CD4-positive, alpha-beta T cell treated with Interleukin-12 subunit alpha and Interleukin-12 subunit beta, for 1 hour (primary cell): ENCODE measurements around the gene ZBTB7C.

Source experiments
- DNase-seq: peaks from one replicate; pipeline ENCODE4 v3.0.0-alpha.2; 2020

The ZBTB7C gene

DNA sequence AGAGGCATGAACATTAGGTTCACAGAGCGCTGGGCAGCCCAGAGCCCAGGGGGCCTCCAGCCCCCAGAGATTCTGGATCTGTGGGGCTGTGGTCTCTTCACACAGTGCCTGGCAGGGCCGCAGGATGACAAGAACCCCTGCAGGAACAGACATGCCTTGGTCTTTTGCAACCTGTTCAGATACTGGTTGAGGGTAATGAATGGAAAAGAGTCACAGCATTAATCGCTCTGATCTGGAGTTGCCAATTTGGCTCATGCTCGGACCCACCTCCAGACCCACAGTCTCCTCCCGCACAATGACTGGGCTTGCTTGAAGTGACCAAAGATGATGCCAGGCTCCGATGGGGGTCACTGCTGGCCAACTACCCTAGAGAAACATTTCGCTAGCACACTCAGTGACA is 249.4 kb downstream of the ZBTB7C start:
- no peak for DNase-seq

DNA sequence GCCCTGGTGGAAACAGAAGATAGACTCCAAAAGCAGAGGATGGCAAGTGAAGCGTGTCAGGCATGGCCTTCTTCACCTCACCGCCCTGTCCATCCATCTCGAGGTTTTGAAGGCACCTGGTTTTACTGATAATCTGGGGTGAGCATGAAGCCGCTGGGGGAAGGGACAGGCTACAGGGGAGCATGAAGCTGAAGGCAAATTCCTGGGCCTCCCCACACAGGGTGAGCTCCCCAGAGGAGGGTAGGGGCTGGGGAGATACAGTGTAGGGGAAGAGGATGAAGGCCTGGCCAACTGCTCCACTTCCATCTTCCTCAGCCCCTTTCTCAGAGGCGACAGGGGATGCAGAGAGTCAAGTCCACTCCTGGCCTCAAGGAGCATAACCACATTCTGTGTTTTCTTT is 250.5 kb downstream of the ZBTB7C start:
- no peak for DNase-seq

DNA sequence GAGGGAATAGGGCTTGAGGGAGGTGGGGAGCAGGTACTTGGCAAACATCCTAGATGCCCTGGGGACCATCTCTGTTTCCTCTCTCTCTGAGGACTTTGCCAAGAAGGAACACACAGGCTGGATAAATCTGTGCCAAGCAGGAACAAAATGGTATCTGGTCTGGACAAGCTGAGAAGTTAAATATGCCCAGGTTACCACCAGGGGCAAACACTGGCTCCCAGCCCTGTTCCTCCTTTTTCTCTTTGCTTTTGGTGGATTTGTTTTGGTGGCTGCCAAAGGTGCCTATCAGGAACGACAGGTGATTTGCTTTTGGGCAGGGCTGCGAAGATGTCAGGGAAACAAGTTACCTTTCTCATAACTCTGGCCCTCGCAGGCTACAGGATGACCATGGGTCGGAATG is 251.2 kb downstream of the ZBTB7C start:
- DNase-seq: no peak

DNA sequence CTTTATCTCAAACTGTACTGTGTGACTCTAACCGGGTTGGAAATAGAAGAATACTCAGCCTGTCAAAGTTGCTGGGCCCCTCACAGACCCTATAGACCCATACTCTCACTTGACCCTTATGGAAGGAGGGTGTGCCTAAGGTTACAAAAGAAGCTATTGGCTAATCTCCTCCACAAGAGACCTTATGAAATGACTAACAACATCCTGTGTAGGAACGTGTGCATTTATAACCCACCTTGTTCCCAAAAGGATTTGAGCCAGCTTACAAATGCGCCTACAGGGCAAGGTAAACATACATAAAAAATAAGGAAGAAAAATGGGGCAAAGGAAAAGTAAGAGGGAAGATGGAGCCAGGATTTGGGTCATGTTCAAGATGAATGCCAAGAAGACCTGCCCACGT is 253.3 kb downstream of the ZBTB7C start:
- DNase-seq: no peak

DNA sequence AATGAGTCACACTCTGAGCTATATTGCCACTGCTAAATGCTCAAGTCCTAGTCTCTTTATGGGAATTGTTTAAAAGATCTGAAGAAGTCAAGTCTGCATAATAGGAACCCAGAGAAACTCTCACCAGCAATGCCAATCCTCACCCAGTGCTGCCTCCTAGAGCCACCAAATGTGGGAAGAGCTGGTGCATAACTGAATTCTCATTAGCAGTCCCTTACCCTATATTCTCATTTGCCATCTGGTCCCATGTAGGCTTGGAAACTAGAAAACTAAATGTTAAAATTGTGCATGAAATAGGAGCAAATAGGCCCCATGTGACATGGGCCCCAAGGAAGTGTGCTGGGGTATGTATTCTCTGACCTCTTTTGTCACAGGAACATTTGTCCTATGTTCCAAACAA is 254.4 kb downstream of the ZBTB7C start:
- no peak for DNase-seq

DNA sequence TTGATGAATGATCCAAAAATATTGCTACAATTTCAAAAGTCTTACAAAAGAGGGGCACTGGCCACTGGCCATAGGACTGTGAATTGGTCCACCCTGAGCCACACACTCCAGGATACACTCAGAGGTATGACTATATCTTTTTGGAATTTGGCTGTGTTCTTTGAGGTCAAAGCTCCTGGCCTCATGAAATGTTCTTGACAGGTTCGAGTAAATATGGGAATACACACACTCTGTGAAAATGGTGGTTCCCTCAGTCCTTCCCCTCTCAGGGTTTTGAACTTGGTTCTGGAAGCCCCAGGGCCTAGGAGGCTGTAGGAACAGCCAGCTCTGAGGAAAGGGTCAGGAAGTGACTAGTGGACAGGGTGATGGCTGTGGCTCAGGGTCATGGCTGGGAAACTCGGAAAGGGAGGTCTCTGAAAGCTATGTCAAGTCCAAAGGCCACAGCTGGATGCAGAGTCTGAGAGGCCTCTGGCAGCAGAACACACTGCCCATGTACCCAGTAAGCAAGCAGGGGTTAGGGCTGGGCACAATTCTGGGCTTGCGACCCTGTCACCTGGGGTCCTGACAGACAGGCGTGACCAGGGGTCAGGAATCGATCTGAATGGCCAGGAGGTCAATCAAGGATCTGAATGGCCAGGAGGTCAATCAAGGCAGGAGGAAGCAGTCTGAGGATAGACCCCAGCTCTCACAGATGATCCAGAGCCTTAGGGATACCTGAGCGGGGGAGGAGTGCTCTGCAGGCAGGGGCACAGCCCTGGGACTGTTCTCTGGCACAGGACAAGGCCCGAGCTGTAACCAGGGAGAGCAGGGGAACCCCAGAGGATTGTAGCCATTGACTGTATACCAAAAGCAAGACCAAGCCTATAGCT is 255.3 kb downstream of the ZBTB7C start:
- DNase-seq: no peak

DNA sequence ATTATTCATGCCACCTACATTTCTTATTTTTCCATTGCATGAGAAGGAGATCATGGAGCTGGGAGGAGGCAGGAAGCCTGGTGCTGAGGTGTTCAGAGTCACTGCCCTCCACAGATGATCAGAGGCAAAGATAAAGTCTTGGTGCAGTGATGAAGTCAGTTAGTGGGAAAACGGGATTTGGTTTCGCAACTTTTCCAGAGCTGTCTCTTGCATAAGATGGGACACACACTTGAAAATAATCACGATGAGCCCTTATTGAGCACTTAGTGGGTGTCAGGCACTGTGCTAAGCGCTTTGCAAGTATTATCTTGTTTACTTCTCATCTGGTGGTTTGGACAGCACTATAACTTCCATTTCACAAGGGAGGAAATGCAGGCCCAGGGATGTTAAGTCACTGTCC is 256.6 kb downstream of the ZBTB7C start:
- no peak for DNase-seq

DNA sequence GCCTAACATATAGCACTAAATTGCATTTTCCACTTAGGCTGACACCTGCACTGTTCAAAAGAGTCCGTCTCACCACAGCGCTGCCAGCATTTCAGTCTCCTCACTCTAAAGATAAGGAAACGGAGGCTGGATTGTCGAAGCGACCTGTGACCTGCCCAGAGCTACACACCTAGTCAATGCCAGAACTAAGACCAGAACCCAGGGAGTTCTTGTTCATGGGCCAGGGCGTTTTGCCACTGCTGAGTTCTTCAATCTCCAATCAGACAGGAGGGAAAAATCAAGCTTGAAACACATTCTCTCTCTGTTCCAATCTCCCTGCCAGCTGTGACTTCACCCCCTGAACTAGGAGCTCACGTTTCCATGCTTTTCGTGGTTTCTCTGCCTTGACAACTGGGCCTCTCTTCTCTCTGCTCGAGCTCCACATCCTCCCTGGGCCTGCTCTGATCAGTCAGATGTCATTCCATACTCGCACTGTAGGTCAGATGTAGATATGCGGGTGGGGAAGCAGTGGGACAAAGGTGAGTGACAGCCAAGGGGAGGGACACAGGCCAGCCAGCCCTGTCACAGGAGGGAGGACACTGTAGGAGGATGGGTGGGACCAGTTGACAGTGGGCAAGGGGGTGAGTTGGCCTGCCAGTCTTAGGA is 257.6 kb downstream of the ZBTB7C start:
- no peak for DNase-seq

DNA sequence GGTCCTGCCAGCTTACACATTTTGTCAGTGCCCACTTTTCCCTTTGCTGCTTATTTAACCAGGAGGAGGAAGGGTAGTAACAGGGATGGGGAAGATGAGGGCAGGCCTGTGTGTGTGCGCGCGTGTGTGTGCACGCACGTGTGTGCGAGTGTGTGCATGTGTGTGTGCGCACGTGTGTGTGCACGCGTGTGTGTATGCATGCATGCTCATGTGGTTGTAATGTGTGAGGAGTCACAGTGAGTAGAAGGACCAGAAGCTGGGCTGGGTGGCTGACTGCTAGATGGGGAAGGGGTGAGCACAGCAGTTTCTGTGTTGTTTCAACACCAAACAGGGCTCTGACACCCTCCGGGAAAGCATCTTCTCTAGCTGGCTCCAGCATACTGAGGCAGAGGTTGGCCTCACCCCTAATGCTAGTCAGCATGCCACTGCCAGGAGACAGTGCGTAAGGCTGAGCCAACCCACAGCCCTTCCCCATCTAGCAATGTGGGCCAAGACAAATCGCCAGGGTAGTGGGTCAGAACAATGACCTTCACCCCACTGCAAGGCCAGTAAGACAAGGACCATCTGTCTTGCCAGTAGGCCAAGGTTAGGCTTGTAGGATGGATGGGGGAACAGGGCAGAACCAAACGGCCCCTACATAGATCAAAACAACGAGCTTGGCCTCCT is 260.0 kb downstream of the ZBTB7C start:
- no peak for DNase-seq

DNA sequence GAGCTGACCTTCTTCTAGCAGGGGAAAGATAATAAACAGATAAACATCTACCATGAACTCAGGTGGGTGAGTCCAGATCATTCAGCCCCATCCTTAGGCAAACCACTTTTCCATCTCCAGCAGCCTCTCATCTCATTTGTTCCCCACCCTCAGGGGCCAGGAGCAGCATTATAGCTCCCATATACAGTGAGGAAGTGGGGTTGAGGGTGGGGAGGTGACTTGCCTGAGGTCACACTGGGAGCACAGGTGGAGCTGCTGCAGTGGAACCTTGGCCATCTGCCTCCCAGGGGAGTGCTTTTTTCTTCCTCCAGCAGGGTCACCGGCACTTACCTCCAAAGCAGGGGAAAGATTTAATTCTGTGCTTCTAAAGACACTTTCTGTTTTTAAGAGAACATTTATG is 266.2 kb downstream of the ZBTB7C start:
- no peak for DNase-seq

DNA sequence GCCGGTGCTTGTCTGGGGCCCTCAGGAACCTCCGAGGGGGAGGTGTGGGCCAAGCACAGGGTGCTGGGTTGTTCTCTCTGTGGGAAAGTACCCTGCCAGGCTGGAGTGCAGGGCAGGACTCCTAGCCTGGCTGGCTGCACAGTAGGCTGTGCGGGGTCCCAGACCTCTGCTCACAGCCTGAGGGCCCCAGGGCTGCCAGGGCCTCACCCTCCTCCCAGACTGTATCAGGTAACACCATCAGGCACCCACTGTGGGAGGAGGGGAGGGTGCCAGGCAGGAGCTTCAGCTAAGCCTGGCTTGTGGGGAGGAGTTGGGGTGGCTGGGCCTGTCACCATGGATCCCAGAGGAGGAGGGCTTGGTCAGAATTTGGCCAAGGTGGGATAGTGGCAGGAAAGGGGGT is 266.8 kb downstream of the ZBTB7C start:
- no peak for DNase-seq

DNA sequence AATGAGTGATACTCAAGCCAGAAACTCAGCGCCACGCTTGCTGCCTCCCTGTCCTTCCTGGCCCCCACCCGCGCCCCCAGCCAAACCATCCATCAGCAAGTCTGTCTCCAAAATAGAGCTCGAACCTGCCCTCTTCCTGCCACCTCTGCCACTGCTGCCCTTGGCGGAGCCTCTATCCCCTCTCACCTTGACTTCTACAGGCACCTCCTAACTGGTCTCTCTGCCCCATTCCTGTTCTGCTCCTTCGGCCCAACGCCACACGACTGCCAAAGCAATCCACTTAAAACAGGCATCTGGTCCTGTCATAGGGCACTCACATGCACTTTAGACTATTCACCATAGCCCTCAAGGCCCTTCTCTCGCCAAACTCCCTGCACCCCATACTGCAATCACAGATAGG is 268.5 kb downstream of the ZBTB7C start:
- no peak for DNase-seq

DNA sequence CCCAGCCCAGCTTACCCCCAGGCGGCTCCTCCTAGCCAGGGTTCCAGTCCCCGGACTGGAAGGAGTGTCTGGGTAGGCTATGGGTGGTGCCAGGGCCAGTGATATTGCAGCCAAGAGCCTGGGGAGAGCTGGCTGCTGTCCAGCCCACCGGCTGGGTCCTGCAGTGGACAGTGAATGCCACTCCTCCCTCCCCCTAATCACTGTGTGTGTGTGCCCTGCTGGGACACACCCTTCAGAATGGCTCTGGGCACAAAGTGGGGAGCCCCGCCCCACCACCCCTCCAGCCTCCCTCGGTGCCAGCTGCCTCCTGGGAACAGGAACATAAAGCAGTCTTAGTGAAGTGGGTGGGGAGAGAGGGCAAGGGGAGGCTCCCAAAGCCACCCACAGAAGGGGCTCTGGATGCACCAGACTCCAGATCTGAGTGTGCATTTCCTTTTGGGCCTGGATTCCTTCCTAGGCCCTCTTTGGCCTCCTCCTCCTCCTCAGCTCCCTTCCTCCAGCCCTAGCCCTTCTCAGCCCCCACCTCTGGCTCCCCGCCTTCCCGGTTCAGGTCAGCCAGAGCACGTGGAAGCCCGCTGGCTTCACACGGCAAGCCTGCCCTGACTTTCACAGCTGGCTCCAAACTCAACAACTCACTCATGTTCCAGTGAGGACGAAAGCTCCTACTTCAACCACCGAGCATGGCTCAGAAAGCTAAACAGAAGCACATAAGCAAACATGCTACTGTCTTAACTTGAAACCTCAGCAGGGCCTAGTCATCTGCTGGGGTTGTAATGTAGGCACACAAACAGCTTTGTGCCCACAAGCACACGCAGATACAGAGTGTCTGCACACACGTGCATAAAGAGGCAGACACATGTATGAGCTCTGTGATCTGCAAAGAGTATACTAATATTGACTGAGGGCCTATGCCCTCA is 269.5 kb downstream of the ZBTB7C start:
- no peak for DNase-seq

DNA sequence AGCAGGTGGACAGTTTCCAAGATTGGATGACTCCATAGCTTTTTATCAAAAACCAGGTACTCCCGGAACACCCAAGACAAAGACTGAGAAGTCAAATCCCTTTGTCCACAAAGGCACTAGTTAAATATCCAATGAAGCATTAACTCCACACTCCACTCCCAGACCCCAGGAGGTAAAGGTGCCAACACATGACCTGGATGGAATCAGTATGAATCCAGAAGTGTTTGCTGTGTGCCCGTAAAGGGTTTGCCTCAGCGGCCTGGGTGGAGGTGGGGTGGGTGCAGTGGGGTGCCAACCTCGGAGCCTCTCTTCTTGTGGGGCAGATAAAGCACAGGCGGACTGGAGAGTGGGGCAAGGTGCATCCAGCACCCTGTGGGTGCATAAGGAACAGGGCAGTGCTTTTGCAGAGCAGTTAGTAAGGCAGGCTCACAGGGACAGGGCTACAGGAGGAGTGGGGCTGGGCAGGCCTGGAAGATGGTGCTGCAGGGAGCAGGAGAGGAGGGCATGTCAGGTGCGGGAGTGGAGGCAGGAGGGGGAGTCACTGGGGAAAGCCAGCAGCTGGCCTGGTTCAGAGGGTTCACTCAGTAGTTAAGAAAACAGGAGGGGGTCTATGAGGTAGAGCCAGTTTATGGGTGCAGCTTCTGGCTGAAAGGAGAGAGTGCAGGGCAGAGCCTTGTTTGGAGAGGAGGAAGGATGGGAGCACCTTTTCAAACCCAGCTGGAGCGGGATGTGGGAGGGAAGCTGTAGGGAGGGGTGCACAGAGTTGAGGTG is 270.3 kb downstream of the ZBTB7C start:
- no peak for DNase-seq

DNA sequence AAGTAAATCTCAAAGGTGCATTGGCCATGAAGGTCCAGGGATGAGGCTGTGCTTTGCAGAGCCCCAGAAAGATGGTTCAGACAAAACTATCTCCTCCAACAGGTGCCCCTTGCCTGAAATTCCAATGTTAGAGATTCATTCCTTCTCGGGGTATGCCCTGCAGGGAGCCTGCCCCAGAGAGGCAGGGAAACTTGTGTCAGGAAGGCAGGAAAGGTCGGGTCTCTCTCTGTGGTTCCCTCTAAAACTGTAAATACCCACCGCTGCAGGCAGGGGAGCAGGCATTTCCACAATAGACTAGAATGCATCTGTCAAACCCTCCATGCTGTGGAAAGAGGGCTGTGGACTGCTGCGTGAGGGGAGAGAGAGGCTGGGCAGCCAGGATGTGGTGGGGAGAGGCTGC is 271.0 kb downstream of the ZBTB7C start:
- no peak for DNase-seq

DNA sequence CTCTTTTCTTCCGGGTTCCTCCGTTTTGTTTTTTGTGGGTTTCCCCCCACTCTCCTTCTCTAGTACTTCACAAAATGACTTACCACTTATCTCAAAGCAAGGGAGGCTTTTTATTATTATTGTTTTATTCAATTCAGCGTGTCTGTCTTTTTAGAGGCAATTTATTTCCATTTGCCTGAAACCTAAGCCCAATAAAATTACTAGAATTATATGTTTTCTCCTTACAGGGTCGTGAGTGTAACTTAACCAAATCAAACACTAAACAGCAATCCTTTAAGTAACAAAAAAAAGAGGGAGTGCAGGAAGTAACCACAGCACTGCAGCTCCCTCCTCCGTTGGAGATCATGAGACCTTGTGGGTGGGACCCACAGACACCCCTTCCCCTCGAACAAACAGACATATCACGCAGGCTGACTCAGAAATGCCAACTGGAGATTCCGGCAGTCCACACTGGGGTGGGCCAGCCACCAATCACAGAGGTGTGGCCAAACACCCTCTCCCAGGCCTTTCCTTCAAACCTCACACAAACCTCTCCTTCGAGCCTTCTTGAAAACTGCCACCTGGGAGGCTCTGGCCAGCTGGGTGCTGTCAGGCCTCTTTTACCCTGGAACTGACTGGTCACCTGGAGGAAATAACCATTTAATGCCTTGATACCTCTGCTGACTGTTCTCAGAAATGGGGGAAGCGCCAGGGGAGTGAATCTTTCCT is 271.7 kb downstream of the ZBTB7C start:
- DNase-seq: no peak

DNA sequence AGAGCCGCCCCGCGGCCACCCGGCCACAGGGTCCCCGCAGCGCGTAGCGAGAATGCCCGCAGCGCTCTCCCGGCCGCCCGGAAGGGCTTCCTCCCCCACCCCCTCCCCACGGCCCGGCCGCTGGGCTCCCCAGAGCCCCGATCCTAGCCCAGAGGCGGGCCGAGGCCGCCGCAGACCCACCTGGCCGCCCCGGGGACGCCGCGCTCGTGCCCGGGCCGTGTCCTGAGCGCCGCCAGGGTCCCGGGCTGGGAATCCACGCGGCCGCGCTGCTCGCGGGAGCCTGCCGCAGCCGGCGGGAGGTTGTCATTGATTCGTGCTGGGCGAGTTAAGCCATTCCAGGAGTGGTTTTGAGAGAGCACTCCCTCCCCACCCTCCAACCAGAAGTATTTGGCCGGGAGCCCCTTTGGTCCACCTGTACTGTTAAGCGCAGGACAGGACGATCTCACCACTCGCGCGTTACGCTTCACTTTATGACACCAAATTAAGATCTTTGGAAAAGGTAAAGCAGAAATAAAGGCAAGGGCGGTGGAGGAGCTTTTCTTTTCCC is 272.3 kb downstream of the ZBTB7C start:
- DNase-seq: no peak

DNA sequence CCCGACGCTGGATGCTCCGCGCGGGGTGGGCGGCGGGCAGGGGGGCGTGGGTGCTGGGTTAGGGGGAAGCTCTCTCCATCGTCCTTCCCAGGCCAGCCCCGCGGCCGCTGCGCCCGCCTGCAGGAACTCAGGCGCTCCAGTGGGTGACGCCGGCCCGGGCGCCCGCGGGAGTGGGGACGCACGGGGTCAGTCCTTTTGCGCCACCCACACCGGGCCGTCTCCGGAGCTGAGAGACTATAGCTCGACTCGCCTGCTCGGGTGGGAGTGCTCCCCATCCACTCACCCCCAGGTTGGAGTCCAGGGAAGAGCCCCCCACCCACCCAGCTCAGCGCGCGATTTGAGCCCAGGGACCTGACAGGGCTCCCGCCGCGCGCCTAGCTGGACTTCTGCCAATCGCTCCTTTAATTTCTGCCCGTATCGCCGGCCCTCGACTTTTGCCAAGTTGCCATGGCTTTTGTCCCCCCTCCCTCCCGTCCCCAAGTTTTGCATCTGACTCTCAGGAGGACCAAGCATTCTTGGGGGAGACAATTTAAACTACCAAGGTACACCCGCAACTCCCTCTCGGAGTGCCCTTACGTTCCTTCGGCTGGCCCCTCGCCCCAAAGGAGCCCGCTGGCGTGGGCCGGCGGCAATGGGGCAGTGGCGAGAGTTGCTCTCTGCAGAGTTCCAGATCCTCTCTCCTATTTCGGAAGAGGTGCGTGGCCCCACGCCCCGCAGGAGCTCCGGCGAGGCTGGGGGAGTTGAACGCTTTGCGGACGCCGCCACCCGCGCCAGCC is 272.9 kb downstream of the ZBTB7C start:
- DNase-seq: no peak

DNA sequence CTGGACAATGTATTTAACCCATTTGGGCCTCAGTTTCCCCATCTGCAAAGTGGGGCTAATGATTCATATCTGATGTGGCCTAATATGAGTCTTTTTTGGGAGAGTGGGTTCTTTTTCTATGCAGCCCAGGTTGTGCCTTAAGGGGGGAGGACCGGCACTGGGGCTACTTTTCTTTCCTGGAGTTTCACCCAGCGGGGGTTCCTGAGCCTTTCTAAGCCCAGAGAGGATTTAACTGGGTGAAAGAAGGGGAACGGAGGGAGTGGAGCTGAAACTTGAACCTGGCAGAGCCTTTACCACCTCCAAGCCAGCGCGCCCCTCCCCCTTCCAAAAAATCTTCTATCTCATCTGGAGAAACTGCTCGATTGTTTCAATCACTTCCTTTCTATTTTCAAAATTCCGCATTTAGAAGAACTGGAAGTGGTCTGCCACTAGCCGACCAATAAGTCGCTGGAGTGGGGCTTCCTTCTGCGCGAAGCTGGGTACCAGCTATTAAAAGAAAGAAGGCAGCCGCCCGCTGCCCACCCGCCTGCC is 273.7 kb downstream of the ZBTB7C start:
- DNase-seq: no peak

DNA sequence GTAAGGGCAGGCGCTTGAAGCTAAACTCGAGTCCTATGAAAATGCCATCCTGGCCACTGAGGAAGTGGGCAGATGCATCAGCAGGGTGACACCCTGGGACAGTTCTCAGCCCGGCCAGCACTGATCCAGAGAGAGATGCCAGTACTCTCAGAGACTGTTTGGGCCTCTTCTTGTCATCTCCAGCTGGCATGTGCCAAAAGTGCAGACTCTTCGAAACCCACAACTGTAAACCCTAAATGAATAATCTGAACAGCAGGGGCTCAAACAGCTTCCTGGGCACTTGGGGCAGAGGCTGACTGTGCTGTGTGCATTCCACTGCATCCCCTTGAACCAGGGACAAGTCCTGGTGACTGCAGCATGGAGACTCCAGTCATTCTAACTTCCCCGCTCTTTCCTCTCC is 274.6 kb downstream of the ZBTB7C start:
- DNase-seq: no peak
